ENCODE measurements around the gene NARS2.
"Not testable (repeated sequence)": the region's sequence is repeated elsewhere in the genome, so short reads cannot be mapped to it uniquely, and the experiment has no call there.

NARS2 gene

DNA sequence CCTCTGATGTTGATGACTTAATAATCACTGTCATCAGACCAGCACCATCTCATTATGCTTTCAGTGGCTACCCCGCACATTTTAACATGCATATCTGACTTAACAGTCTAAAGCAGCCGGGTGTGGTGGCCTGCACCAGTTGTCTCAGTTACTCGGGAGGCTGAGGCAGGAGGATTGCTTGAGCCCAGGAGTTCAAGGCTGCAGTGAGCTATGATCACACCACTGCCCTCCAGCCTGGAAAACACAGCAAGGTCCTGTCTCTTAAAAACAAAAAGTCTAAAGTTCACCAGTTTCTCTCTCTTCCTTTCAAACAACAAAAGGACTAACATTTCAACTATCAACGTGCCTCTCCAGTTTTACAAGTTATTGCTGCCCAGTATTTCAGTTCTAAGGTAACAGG, 101.8 kb downstream of the NARS2 start:
- no peak for DNase-seq

- no peak for DNase-seq
These were observed 102.3 kb downstream of the NARS2 start for GRCh38 chr11:78472382-78472781.

- peak; percentile 35 for DNase-seq
These were observed 103.7 kb downstream of the NARS2 start for GRCh38 chr11:78470861-78471442.

GRCh38 chr11:78469896-78470295, 104.8 kb downstream of the NARS2 start:
- no peak for DNase-seq

- no peak for DNase-seq
These were observed 106.7 kb downstream of the NARS2 start for GRCh38 chr11:78467931-78468330.

DNA sequence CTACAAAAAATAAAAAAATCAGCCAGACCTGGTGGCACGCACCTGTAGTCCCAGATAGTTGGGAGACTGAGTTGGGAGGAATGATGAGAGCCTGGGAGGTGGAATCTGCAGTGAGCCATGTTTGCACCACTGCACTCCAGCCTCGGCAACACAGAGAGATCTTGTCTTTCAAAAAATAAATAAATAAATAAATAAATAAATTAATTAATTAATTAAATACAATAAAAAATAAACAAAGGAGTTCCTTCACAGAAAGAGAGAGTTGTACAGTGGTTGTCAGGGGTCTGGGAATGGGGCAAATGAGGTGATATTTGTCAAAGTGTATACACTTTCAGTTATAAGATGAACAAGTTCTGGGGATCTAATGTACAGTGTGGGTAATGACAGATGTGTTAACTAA, 107.3 kb downstream of the NARS2 start:
- peak; percentile 12 for DNase-seq

GRCh38 chr11:78465169-78465942, 109.3 kb downstream of the NARS2 start:
- peak; percentile 77 for DNase-seq

DNA sequence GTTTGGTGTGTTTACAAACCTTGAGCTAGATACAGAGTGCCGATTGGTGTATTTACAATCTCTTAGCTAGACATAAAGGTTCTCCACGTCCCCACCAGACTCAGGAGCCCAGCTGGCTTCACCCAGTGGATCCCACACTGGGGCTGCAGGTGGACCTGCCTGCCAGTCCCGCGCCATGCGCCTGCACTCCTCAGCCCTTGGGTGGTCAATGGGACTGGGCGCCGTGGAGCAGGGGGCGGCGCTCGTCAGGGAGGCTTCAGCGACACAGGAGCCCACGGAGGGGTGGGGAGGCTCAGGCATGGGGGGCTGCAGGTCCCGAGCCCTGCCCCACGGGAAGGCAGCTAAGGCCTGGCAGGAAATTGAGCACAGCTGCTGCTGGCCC, 109.9 kb downstream of the NARS2 start:
- not testable (repeated sequence) for DNase-seq

GRCh38 chr11:78460471-78460870, 114.2 kb downstream of the NARS2 start:
- DNase-seq = no peak

DNA sequence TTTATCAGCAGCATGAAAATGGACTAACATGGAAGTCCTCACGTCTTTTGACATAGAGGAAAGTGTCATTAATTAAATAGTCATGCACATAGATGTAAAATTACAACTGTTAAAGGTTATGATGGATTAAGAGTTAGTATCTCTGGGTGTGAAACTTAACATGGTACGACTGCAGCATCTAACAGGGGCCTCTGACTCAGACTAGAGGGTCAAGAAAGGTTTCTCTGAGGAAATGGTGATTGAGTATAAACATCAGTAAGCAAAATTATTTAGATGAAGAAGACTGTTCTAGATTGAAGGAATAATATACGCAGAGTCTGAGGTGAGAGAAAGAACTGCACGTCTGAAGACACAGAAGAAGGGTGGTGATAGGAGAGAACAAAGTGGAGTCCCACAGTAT, 114.9 kb downstream of the NARS2 start:
- DNase-seq = no peak

DNA sequence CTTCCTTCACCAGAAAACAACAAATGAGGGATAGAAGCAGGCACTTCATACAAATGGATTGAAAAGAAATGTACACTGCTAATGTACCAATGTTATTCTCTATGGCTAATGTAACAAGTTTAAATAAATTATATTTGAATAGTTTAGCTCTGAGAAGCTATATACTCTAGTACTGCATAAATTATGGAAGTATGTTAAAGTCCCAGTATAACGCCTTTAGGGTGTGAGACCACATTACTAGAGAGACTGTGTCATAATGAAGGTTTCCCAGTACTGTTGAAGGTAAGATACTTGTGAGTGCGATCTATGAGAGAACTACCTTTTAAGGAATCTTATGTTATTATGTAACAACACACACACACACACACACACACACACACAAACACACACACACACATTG, 117.2 kb downstream of the NARS2 start:
- DNase-seq = no peak

DNA sequence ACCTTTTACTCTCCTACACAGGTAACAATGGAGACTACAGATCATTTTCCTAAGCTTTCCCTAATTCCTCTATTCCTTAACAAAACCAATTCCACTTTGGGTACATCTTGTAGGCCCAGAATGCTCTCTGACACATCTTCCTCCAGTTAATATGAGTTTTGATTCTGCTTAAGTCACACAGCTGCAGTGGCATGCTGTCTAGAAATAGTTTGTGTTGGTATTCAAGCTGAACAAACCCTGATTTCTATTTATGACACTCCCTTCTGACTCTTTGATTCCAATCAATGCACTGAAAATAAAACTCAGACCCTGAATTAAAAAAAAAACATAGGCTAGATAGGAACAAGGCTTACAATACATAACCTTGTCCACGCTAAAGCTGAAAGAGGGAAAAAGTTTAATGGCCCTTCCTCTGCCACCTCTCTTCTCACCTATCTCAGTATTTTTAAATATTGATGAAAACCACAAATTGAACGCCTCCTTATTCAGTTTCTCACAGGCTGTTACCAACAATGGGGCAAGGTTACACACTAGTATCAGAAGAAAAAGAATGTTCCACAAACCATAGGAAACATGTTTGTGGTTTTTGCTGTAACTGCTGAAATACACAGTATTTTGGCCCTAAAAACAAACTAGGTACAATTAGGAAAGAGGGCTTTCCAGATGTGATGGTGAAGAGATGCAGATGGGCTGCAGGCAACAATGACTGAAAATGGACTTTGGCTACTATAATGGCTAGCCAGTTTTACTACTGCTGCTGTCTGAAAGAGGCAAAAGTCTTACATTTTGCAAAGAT, 121.3 kb downstream of the NARS2 start:
- DNase-seq = no peak

- DNase-seq = no peak
These were observed 123.1 kb downstream of the NARS2 start for GRCh38 chr11:78451371-78452150.

DNA sequence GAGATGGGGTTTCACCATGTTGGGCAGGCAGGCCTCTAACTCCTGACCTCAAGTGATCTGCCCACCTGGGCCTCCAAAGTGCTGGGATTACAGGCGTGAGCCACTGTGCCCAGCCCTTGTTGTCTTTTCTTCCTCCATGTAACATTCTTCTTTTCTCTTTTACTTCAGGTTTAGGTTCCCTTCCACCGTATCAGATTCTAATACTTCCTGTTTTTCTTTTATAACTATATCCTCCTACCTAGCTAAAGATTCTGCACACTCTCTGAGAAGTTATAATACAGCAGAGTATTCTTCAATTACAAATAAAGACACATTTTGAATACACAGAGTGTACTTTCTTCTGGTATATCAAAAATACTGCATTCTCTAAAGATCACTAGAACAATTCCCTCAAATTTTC, 123.8 kb downstream of the NARS2 start:
- DNase-seq = no peak

- no peak for DNase-seq
These were observed 124.8 kb downstream of the NARS2 start for GRCh38 chr11:78449866-78450265.

DNA sequence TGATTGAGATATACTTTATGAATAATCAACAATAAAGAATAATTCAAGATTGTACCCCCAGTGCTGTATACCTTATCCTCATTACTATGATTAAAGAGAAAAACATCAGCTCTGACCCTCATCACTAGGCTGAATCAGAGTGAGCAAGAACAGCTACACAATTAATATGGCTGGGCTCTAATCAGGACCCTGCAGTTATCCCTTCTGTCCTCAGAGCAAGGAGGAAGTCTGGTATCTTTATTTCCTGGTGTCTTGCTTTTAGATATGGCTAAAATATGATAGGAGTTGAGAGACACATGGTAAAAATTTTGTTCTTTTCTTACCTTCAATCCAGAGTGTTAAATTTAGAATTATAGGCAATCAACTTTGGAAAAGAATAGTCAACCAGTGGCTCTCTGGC, 128.5 kb downstream of the NARS2 start:
- DNase-seq = no peak

GRCh38 chr11:78444726-78445125, 129.9 kb downstream of the NARS2 start:
- DNase-seq = no peak

DNA sequence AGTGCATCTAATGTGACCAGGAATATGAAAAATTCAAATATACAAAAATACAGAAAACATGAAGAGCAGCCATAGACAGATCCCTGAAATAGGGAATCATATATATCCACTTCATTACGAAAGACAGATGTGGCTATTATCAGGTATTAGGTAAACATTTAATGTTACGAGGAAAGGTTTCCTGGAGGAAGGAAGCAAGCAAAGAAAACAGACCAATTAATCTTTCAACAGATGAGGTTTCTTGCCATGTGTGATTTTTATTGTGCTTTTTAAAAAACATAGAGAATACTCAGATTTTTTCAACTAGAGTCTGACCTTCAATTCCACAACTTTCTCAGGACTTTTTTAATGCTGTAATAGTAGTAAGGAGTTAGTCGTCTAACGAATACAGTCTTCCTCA, 132.7 kb downstream of the NARS2 start:
- no peak for DNase-seq

DNA sequence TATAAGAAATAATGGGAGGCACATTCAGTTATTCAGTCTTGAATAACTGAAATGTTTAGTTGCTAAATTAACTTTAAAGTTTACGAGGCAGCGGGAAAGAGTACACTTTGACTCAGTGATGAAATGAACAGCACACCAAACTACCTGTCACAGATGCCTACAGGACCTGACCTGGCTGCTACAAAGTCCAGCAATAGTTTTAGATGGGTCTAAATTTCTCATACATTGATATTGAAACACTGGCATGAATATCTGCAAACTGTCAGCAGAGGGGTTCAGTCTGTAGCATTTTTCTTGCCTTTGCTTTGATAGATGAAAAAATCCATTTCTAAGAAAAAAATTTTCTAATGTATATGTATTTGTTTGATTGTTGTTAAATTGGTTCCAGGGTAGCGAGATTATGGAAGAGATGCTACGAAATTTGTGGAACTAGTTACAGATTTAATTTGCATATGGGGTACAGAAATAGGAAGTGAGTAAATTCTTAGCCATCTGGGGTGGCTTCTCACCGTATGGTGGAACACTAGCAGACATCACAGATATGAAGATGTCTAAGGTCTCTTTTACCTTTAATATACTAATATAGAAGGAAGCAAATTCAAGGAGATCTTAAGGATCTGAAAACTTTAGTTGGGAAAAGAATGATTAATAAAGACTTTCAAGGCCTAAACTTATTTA, 136.2 kb downstream of the NARS2 start:
- no peak for DNase-seq

DNA sequence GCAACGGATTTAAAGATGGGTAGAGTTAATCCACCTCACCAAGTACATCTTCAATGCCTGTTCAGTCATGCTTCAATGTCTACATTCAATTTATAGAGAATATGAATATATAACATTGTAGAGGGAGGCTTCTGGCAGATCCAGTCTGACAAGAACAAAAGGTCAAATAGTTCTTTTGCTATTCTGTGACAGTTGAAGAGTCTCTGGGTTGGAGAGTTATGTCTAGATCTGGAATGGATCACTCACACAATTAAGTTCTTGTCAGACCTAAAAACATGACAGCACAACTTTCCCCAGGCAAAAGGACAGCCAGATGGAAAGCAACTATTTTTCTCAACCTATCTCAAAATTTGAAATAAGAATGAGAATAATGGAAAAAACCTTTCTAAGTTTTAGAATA, 141.7 kb downstream of the NARS2 start:
- DNase-seq = no peak

DNA sequence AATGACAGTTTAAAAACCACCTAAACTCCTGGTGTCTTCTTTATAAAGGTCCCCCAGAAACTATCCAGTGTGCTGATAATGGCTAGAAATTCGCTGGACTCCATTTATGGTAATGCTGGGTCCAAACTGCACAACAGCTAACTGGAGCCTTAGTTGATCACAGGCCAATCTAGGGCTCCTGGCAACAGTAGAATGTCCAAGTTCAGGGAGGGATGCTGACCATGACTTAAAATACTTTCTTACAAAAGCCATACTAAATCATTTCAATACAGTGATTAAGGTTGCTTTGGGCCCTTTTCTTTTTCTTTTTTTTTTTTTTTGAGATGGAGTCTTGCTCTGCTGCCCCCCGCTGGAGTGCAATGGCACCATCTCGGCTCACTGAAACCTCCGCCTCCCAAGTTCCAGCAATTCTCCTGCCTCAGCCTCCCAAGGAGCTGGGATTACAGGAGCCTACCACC, 142.6 kb downstream of the NARS2 start:
- DNase-seq = peak; percentile 29

DNA sequence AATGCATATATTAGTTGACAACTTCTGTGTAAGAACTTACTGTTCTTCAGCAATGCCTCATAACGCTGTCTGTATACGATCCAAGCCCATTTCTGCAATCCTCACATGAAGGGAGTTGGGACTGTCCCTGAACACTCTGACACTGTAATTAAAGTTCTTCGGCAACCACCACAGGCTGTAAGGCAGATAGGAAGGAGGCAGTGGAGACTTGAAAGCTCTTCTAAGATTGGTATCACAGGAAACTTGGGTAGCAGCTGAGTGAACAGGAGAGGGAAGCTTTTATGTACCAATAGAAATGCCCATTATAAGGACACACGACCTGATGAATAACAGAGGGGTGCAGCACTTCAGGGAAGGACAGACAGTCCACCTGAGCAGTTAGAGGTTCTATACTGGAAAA, 145.0 kb downstream of the NARS2 start:
- no peak for DNase-seq

GRCh38 chr11:78429209-78429608, 145.5 kb downstream of the NARS2 start:
- no peak for DNase-seq

Data from NCI-H146 (cell line).